ENCODE measurements around the gene GNPTG.

The GNPTG gene

GRCh38 chr16:1335211-1335971 lies 16.3 kb upstream of the GNPTG start:
- peak; percentile 77 for DNase-seq

GRCh38 chr16:1335996-1336395 lies 15.7 kb upstream of the GNPTG start:
- DNase-seq, result peak; percentile 8

GRCh38 chr16:1336619-1337018 lies 15.1 kb upstream of the GNPTG start:
- DNase-seq, result no peak

- no peak for DNase-seq
These were observed 14.2 kb upstream of the GNPTG start for GRCh38 chr16:1337486-1337885.

- no peak for DNase-seq
These were observed 13.5 kb upstream of the GNPTG start for GRCh38 chr16:1338119-1338730.

GRCh38 chr16:1338855-1339675 lies 12.7 kb upstream of the GNPTG start:
- DNase-seq, result no peak

DNA sequence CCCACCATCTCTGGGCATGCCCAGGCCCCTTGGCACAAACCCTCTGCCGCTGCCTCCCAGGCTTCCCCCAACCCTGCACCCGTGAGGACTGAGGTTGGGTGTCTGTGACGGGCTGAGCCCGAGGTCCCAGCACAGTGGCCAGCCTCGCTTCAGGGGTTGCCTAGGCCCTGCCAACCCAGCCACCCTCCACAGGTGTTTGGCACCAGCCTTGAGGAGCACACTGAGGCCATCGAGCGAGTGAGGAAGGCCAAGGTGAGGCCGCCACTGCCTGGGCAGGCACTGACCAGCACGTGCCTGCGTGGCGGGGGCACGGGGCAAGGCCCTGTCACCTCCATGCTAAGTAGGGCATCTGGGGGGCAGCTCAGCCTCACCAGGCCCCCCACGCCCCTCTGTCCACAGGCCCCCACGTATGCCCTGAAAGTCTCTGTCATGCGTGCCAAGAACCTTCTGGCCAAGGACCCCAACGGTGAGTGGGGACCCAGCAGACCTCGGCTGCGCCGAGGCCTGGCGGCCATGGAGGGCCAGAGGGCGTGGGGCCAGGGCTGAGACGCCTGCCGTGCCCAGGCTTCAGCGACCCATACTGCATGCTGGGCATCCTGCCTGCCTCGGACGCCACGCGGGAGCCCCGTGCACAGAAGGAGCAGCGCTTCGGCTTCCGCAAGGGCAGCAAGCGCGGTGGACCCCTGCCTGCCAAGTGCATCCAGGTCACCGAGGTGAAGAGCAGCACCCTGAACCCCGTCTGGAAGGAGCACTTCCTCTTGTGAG lies 10.8 kb upstream of the GNPTG start:
- DNase-seq, result no peak

DNA sequence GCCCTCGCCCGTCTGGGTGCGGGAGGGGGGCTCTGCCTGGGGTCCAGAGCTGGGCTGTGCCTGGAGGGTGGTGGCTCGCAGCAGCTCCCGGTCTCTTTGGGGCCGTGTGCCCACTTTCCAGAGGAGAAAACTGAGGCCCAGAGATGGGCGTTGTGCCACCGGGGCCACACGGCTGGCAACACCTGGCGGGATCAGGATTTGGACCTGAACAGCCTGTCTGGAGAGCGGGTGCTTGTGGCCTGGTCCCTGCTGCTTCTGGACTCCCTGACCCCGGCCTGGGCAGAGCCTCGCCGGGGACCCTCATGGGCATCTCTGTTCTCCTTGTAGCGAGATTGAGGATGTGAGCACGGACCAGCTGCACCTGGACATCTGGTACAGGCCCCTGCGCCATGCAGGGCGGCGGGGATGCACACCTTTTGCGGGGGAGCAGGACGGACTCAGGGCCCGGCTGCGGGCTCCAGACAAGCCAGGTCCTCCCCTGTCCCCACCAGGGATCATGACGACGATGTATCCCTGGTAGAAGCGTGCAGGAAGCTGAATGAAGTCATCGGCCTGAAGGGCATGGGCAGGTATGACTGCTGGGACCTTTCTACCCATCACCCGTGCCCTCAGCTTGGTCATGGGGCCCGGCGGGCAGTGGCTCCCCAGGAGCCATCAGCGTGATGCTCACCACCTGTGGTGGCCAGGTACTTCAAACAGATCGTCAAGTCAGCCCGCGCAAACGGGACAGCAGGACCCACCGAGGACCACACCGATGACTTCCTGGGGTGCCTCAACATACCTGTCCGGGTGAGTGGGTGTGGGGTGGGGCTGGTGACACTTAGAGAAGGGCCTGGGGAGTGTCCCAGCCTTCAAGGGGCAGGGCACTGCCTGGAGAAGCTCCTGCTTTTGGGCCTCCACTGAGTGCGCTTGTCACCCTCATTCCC lies 10.0 kb upstream of the GNPTG start:
- DNase-seq, result no peak

GRCh38 chr16:1342526-1343427 lies 9.0 kb upstream of the GNPTG start:
- DNase-seq, result peak; percentile 98

GRCh38 chr16:1343428-1344242 lies 8.1 kb upstream of the GNPTG start:
- no peak for DNase-seq

DNA sequence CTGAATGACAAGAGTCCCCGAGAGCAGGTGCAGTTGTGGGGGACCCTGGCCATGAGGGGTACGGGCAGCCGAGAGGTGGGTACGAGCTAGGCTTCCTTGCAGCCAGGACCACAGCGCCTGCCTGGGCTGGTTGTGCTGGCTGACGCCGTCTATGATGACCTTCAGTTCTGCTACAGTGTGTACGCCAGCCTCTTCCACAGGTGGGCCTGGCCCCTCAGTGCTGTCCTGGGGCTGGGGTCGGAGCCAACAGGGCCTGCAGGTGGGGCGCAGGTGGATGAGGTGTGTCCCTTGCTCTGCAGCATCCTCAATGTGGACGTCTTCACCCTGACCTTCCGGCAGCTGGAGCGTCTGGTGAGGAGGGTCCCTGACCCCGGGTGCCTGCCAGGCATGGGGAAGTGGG lies 7.2 kb upstream of the GNPTG start:
- no peak for DNase-seq

GRCh38 chr16:1345087-1345486 lies 6.6 kb upstream of the GNPTG start:
- DNase-seq, result no peak

DNA sequence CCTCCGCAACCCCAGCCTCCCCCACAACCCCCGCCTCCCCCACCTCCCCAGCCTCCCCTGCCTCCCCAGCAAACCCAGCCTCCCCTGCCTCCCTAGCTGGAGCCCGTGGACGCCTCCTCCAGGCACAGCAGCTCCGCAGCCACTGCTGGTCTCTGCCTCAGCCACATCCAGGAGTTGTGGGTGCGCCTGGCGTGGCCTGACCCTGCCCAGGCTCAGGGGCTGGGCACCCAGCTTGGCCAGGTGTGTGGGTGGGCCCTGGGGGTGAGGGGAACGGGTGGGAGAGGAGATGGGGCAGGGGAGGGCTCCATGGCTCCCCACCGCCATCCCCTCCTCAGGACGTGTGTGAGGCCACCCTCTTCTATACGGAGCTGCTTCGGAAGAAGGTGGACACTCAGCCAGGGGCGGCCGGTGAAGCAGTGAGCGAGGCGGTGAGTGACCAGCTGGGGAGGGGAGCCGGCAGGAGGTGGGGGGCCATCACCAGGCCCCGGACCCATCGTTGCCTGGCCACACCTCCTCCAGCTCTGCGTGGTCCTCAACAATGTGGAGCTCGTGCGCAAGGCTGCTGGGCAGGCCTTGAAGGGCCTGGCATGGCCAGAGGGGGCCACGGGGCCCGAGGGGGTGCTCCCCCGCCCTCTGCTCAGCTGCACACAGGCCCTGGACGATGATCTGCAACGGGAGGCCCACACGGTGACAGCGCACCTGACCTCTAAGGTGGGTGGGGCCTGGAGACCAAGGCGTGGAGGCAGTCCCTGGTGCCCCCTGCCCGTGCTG lies 5.9 kb upstream of the GNPTG start:
- no peak for DNase-seq

DNA sequence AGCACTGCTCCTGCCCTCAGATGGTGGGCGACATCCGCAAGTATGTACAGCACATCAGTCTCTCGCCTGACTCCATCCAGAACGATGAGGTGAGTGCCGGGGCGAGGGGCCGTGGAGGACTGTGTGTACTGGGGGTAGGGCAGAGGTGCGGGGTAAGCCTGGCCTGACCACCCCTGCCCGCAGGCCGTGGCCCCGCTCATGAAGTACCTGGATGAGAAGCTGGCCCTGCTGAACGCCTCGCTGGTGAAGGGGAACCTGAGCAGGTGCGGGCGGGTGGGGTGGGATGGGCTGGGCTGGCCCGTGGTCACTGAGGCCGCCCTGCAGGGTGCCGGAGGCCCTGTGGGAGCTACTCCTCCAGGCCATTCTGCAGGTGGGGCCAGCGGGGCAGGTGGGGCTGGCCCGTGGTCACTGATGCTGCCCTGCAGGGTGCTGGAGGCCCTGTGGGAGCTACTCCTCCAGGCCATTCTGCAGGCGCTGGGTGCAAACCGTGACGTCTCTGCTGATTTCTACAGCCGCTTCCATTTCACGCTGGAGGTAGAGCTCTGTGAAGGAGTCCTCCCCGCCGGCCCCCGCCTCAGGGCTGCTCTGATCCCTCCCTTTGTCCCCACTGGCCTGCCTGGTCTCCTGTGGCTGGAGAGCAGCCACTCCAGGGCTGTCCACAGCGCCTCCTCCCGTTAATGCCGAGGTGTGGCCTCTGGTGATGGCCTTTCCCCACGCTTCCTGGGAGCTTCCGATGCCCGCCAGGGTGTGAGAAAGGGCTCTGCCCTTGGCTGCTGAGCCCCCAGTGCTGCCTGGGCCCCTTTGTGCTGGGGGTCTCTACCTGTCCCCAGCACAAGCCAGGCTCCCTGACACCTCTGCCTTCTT lies 5.1 kb upstream of the GNPTG start:
- no peak for DNase-seq

- DNase-seq, result no peak
These were observed 4.4 kb upstream of the GNPTG start for GRCh38 chr16:1347286-1347855.

GRCh38 chr16:1347962-1348361 lies 3.8 kb upstream of the GNPTG start:
- DNase-seq, result no peak

- no peak for DNase-seq
These were observed 3.3 kb upstream of the GNPTG start for GRCh38 chr16:1348441-1348840.

- DNase-seq, result no peak
These were observed 2.8 kb upstream of the GNPTG start for GRCh38 chr16:1348926-1349325.
